Hematopoietic multipotent progenitor cell (in vitro differentiated cells): ENCODE data around the gene CPLX1. TPM values are rescaled to one million over a fixed set of nuclear protein-coding genes. Genes with fewer than 3 reads are reported as not detected.

Source experiments
- DNase-seq, 3 donors: peaks; one replicate each; pipeline ENCODE4 v3.0.0-alpha.2; 2011 to 2015; ENCODE audit warnings: low read depth in 2 of 3, low spot score in 2 of 3
- total RNA-seq: library from RNA; depleted of rRNA; stranded (reverse); fragments of >200 nt; gene quantifications from one replicate; pipeline ENCODE4 v1.2.3, GENCODE V29; 2012

The CPLX1 gene
- total RNA-seq, 1 donor: not detected

DNA sequence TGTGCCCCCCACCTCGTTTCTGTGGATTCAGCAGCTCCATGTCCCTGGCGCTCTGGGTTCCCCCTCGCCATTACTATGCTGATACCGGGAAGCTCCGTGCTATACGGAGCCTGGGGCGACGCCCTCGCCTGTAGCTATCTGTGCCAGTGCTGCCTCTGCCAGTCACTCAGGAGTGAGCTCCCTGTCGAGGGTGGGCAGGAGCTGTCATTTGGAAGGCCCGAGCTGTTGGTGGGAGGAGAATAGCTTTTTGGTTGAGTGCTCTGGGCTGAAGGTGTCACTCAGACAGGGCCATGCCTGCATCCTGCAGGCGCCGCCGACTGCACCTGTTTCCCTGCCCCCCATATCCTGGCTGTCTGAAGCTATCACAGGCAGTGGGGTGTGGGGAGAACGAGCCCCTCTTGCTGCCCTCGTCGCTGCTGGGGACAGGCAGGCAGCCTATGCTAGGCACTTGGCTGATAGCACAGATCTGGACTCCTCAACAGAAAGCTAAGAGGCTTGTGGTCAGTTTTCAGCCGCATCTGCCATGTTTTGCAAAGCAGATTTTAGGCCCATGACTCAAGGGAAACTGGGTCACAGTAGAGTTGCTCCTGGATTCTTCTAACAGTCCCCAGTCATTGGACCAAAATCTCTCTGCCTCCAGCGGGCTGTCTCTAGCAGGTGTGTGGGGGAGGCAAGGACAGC, 31.8 kb downstream of the CPLX1 start:
- no peak for DNase-seq

DNA sequence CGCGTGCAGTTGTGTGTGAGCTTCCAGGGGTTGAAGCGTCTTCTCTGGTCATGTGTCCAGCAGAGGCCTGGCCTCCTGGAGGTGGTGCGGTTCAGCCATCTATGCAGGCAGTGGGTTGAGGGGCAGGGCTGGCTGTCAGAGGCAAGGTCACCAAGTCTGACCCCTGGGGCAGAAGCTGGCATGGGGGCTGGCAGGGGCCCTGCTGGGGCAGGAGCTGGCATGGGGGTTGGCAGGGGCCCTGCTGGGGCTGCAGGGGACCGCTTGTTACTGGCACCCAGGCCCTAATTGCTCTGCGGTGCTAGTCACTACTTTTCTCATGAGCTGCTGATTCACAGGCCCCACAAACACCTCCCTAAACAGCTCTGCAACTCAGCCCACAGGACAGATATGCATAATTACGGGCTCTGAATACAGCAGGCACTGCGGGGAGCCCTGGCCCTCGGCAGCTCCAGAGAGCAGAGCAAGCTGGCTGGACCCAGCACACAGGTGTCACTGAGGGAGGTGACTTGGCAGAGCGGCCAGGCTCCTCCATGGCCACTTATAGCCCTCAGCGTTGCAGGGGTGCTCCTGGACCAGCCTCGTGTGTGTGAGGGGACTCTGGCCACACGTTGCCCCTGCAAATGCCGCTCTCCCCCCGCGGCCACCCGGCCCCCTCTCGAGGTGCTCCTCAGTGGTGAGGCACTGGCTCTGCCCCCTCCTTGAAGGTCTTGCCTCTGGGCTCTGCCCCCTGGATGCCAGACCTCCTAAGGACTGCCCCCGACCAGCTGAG, 32.7 kb downstream of the CPLX1 start:
- DNase-seq: no peak

DNA sequence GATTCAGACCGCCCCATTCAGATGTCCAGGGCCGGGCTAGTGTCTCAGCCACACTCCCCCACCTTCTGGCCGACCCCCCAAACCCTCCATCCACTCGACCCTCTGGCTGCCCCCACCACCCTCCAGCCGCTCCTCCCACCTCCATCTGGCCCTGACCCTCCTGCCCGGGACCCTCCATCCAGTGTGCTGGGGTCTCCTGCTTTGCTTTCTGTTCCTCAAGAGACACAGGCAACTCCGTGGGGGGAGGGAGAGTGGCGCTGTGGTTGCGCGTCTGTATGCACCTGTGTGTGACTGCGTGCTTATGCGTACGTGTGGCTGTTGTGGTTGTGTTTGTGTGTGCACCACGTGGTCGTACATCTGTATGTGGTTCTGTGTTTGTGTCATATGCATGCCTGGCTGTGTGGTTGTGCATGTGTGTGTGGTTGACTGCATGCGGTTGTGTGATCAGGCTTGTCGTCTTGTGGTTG, 33.3 kb downstream of the CPLX1 start:
- no peak for DNase-seq

DNA sequence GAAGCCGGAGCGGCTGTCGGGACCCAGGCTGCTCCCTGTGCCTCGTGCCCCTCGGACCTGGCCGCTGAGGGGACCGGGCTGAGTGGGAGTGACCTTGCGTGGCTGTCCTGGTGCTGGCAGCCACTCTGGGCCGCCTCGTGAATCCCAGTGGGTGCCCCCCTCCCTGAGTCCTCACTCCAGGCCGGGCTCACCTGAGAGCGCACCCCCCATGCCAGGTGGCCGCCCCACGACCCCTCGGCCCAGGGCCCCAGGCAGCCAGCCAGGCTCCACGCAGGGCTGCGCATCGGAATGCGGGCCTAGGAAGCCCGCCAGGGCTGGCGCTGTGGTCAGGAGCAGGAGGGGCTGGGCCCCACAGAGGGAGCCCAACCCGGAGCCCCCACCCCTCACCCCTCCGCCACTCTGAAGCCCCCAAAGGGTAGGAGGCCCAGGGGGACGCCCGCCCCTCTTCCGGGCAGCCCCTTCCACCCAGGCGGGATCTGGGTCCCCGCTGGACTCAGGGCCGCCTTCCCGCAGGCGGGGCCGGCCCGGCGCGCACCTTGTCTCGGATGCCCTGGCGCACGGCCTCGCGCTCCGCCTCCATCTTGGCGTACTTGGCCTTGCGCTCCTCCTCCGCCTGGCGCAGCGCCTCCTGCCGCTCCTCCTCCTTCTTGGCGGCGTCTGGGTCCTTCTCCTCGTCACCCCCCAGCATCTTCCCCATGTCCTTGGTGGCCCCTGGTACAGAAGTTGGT, 33.9 kb downstream of the CPLX1 start:
- DNase-seq: peak in 2 of 3 donors; percentile 30 to 32

DNA sequence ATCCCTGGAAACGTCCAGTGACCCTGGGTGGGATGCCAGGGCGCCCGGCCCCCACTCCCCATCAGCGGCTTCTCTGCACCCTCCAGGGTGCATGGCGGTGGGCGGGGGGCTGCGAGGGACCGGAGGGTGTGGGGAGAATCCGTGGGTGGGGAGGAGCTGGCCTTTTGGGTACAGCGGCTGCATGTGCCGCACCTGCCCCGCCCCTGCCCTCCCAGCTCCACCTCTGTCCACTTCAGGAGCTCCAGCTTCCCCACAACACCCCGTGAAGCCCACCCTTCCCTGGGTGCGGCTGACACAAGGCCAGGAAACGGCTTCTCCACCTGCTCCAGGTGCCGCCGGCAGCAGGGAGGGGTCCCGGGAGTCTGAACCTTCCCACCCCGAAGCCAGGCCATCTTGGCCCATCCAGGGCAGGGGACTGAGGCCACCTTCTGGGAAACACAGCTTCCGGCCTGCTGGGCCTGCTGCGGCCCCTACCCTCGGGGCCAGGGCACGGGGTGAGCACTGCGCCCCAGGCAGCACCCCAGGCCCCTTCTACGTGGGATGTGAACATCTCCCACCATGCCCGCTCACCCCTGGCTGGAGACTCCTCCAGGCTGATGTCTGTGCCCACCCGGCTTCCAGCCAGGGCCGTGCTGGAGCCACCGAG, 34.6 kb downstream of the CPLX1 start:
- no peak for DNase-seq

DNA sequence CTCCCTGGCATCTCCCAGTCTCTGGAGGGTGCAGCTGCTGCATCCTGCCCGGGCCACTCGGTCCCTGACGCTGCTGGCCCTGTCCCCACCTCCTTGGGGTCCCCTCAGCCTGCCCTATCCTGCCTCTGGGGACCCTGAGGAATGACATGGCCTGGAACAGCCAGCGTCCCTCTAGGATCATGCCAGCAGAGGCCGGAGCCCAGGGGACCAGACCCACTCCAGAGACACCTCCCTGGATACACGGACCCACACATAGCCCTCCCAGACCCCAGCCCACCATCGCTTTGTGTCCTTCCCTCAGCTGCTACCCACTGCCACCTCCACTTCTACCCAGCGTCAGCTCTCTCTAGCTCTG, 35.5 kb downstream of the CPLX1 start:
- no peak for DNase-seq

DNA sequence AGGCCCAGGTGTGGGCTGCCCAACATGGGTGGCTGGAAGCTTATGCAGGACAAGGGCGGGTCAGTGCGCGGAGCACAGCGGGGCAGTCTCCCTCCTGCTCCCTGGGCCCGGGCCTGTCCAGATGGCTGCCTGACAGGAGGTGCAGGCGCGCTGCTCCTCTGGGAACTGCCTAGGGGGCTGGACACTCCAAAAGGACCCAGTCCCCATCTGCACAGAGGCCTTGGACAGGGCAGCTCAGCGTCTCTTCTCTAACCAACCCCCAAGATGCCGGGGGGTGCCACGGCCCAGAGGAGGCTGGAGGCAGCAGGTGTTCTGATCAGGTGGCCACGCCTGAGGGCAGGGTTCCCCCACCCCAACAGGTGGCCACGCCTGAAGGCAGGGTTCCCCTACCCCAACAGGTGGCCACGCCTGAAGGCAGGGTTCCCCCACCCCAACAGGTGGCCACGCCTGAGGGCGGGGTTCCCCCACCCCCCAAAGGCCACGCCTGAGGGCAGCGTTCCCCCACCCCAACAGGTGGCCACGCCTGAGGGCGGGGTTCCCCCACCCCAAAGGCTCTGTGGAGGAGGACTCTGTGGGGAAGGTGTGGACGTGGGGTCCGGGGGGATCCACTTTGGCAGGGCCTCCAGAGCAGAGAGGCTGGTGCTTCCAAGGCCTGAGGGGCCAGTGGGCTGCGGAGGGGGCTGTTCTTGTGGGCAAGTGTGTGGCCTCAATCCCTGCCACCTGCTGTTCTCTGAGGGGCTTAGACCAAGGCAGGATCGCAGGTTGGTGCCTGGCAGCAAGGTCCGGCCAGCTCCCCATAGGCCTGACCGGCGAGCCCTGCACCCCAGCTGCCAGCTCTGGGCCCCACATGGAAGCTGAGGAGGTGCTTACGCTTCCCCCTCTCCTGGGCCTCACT, 36.1 kb downstream of the CPLX1 start:
- no peak for DNase-seq

DNA sequence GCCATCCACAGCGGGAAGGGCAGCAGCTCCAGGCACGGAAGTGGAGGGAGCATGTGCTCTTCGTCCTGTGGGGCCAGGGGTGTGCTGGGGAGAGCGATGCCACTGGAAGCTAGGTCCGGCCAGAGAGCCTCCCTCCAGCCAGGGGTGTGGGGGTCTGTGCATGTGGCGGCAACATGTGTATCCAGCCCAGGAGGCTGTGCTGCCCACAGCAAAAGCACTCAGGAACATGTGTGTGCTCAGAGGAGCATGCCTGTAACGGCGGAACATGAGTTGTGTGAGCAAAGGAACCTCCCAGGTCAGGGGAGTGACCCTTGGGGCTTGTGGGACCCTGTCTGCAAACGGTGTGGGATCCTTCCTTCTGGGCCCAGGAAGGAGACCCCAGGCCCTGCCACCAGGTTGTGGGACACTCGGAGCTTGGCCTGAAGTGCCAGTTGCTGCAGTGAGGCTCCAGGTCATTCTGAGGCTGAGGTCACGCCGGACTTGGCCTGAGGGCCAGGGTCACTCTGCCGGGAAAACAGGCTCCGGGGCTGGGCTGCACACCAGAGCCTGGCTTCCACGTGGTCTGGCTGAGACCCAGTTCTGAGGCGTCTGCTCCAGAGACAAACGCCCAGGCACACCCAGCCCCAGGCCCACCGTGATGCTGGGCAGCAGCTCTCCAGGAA, 37.2 kb downstream of the CPLX1 start:
- no peak for DNase-seq

DNA sequence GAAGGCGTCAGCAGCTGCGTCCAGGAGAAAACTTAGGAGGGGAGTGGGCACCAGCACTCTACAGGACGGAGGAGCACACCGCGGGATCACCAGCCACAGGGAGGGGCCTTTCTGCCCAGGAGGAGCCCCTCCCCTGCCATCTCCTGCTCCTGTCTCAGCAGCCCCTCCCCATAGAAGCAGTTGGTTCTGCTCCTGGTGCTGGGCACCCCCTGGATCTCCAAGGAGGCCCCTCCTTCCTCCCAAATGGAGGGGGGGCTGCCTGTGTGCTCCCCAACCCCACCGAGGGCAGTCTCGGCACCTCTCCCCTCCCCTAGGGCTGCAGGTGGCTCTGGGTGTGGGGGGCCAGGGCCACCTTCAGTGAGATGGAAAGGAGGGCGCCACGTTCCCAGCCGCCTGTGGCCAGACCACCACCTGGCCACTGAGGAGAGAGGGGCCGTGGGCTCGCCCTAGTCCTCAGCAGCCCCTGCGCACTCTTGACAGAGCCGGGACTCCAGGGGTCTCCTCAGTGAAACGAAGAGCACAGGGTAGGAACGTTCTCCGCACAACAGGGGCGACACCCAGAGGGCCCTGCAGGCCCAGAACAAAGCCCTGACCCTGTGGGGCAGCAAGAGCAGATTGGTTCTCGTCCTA, 37.8 kb downstream of the CPLX1 start:
- no peak for DNase-seq

DNA sequence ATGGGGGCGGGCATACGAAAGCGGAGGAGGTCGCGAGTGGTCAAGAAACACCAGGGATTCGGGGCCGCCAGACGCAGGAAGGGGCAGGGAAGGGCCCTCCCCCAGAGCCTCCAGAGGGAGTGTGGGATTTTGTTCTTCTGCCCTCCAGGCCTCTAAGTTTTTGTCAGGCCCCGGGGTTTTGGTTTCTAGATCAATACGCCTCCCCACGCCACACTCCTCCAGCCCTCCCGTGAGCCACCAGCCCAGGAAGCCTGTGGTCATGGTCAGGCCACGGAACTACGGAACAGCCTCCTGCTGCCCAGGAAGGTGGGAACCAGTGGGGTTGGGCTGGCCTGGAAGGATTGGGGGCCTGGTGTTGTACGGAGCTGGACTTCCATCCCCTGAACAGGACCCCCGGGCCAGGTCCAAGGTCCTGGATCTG, 38.4 kb downstream of the CPLX1 start:
- no peak for DNase-seq

DNA sequence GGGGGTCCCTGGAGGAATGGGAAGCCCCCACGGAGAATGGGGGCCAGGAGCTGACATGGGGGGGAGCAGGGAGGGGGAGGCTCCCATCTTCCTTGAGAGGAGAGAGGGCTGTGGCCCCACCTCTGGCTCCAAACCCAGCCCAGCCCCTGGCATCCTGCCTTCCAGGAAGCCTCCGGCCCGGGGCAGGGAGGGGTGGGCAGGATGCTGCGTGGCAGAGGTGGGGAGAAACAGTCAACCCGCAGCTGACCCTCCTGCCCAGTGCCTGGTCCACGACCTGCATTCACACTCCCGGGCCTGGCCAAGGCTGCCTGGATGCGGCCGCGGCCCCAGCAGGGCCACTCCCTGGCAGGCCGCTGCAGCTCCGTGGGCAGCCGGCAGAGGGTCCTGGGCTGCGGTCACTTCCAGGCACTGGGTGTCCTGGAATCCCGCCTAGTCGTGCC, 39.0 kb downstream of the CPLX1 start:
- DNase-seq: no peak

DNA sequence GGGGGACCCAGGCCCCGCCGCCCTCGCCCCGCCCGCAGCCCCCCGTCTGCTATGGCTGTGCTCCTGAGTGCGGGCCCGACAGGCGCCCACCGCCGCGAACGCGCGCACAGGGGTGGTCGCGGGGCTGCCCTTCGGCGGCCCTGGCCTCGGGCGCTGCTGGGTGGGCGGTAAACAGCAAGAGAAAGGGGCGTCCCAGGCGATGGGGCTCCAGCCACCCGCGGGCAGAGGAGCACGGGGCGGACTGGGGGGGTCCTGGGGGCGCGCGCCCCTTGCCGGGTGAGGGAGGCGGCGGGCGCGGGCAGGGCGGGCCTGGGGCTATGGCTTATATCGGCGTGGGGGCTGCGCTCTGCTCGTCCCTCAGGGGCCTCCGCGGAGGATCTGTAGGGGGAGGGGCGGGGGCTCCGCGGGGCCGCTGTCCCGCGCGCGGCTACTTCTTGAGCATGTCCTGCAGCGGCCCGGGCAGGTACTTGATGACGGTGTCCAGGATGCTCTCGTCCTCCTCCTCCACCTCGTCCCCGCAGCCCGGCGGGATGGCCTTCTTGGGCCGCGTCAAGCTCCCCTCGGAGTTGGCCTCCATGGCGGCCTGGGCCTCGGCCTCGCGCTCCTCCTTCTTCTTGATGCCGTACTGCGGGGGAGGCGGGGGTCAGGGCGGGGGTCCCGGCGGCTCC, 39.7 kb downstream of the CPLX1 start:
- DNase-seq: no peak

DNA sequence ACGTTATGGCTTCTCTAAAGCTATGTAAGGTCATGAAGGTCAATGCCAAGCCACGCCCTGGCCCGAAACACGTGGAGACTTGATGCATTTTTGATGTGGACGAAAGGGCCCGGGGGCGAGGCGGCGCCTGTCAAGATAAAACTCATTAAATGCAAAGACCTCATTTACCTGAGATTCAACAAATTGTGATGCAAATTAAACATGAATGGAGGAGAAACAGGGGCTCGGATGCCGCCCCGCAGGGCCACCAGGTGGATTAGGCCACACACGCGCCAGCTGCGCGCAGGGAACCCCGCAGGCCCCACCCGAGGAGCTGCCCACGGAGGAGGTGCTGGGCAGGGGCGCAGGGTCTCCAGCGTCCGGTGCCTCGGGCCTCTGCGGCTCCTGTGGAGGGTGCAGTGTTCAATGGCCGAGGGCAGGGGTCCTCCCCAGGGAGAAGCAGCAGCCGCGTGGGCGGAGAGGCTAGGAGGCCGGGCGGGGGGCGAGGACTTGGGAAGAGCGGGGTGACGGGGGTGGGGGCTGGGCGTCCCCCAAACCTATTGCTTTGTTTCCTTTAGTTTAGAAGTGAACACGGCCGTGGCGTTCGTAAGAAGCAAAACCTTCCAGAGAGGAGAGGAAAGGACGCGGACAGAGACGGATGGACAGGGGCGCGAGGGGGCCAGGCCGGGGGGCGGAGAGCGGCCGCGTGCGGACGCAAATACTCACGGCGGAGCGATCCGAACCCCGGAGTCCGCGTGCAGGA, 40.4 kb downstream of the CPLX1 start:
- DNase-seq: no peak

DNA sequence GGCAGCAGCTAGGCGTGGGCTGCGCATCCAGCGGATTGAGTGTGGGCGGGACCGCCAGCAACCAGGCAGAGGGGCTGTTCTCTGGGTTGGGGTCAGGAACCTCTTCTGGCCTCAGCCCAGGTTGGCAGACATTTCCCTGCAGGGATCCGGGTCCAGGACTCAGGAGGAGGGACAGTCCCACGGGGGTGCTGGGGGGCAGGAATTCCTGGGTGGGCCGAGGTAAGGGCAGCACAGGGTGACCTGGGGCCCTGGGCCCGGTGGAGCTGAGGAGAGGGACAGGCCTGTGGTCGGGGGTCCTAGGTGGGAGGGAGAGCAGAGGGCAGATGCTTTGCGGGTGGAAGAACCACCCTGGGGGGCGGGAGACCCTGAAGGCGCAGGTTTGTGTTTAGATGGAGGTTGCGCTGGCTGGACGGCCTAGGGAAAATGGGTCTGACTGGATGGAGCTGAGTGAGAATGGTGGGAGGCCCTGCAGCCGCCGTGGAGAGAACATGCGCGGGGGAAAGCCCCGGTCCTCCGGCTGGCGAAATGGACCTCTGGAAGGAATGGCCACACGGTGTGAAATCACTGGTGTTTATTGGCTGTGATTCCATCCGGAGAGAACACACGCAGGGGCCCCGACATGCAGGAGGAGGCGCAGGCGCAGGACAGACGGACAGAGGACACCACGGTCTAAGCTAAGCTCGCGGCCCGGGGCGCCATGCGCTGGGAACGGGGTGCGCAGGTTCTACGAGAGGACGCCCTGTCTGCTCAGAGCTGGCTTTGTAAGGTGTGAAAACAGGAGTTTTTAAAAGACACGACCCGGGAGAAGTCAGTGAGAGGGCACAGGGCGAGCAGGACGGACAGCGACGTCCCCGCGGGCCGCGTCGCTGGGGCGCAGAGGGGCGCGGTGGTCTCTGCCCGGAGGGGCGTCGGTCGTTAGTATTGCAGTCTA, 41.3 kb downstream of the CPLX1 start:
- DNase-seq: no peak

DNA sequence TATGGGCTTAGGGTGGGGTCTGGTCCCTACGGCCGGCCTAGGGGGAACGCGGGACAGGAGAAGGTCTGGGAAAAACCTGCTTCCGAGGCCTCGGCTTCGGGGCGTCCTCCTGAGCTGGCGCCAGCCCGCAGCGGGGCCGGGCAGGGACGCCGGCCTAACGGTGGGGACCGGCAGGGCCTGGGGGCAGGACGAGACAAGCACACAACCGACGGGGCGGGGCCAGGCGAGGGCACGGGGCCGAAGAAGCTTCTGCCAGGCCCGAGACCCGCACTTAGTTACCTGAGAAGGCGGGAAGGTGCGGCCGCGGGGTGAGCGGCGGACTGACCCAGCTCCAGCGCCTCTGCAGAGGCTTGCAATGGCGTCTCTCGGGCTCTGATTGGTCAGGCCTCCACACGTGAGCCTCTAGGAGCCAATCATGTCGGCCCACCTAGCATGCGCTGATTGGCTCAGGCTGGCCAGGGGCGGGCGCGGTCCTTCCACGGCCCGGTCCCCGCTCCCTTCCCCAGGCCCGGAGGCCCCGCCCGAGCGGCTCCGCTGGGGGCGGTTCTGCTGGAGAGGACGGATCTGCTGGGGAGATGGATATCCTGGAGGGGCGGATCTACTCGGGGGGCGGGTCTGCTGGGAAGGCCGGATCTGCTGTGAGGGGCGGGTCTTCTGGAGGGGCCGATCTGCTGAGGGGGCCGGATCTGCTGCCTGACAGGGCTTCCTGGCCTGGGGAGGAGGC, 44.3 kb downstream of the CPLX1 start:
- peak; percentile 99 for DNase-seq
